Measurements from ENCODE around the gene RAB3IL1.

RAB3IL1 gene

DNA sequence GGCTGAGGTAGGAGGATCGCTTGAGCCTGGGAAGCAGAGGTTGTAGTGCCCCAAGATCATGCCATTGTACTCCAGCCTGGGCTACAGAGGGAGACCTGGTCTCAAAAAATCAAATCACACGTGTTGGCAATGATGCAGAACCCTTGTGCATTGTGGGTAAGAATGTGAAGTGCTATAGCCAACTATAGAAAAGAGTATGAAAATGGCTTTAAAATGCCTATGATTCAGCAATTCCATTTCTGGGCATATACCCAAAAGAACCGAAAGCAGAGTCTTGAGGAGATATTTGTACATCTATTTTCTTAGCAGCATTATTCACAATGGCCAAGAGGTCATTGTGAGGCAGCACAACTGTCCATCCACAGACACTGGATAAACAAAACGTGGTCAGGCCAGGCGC lies 23.4 kb downstream of the RAB3IL1 start:
- Histone ChIP-seq H3K4me3 (replicated peaks; ENCODE audit: insufficient read depth, low read length) (no peak overlapping the region), H3K27ac (replicated peaks) (no peak overlapping the region), H3K27me3 (ENCODE audit: insufficient read depth, poor library complexity, severe bottlenecking) (peaks cover 22% of the 10 kb centered on the region)
- TF ChIP-seq, protein P1, sequence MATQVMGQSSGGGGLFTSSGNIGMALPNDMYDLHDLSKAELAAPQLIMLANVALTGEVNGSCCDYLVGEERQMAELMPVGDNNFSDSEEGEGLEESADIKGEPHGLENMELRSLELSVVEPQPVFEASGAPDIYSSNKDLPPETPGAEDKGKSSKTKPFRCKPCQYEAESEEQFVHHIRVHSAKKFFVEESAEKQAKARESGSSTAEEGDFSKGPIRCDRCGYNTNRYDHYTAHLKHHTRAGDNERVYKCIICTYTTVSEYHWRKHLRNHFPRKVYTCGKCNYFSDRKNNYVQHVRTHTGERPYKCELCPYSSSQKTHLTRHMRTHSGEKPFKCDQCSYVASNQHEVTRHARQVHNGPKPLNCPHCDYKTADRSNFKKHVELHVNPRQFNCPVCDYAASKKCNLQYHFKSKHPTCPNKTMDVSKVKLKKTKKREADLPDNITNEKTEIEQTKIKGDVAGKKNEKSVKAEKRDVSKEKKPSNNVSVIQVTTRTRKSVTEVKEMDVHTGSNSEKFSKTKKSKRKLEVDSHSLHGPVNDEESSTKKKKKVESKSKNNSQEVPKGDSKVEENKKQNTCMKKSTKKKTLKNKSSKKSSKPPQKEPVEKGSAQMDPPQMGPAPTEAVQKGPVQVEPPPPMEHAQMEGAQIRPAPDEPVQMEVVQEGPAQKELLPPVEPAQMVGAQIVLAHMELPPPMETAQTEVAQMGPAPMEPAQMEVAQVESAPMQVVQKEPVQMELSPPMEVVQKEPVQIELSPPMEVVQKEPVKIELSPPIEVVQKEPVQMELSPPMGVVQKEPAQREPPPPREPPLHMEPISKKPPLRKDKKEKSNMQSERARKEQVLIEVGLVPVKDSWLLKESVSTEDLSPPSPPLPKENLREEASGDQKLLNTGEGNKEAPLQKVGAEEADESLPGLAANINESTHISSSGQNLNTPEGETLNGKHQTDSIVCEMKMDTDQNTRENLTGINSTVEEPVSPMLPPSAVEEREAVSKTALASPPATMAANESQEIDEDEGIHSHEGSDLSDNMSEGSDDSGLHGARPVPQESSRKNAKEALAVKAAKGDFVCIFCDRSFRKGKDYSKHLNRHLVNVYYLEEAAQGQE (IDR thresholded peaks at IDR 0.05; ENCODE audit: insufficient replicate concordance, low read depth): no peak
- no peak for TF ChIP-seq SPI1 (IDR thresholded peaks at IDR 0.05; ENCODE audit: borderline replicate concordance, low read depth)
- no peak for TF ChIP-seq POLR2AphosphoS5 (IDR thresholded peaks at IDR 0.05; ENCODE audit: low read depth)
- TF ChIP-seq, protein P2, sequence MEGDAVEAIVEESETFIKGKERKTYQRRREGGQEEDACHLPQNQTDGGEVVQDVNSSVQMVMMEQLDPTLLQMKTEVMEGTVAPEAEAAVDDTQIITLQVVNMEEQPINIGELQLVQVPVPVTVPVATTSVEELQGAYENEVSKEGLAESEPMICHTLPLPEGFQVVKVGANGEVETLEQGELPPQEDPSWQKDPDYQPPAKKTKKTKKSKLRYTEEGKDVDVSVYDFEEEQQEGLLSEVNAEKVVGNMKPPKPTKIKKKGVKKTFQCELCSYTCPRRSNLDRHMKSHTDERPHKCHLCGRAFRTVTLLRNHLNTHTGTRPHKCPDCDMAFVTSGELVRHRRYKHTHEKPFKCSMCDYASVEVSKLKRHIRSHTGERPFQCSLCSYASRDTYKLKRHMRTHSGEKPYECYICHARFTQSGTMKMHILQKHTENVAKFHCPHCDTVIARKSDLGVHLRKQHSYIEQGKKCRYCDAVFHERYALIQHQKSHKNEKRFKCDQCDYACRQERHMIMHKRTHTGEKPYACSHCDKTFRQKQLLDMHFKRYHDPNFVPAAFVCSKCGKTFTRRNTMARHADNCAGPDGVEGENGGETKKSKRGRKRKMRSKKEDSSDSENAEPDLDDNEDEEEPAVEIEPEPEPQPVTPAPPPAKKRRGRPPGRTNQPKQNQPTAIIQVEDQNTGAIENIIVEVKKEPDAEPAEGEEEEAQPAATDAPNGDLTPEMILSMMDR (IDR thresholded peaks at IDR 0.05; ENCODE audit: insufficient read depth, low read length): no peak
- no peak for TF ChIP-seq GABPA (IDR thresholded peaks at IDR 0.05; ENCODE audit: low read depth)
- no peak for DNase-seq (ENCODE audit: low read depth in 1 of 2, low spot score in 1 of 2)

DNA sequence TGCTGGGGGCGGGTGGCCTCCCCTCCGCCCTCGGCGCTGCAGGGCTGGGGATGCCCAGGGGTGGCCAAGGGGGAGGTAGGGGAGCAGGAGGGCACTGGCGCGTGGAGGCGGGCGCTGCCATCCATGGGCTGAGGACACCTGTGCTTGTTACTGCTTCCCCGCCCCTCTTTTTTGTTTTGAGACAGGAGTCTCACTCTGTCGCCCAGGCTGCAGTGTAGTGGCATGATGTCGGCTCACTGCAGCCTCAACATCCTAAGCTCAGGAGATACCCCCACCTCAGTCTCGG lies 25.3 kb downstream of the RAB3IL1 start:
- Histone ChIP-seq H3K27ac (replicated peaks) (no peak overlapping the region), H3K27me3 (ENCODE audit: insufficient read depth, poor library complexity, severe bottlenecking) (peaks cover 22% of the 10 kb centered on the region), H3K4me3 (replicated peaks; ENCODE audit: insufficient read depth, low read length) (peak overlapping the region; percentile 65)
- TF ChIP-seq GABPA (IDR thresholded peaks at IDR 0.05; ENCODE audit: low read depth) (no peak), POLR2AphosphoS5 (IDR thresholded peaks at IDR 0.05; ENCODE audit: low read depth) (no peak), SPI1 (IDR thresholded peaks at IDR 0.05; ENCODE audit: borderline replicate concordance, low read depth) (no peak)
- TF ChIP-seq, protein P2 (IDR thresholded peaks at IDR 0.05; ENCODE audit: insufficient read depth, low read length): no peak
- TF ChIP-seq, protein P1 (IDR thresholded peaks at IDR 0.05; ENCODE audit: insufficient replicate concordance, low read depth): no peak
- DNase-seq (ENCODE audit: low read depth in 1 of 2, low spot score in 1 of 2): no peak

DNA sequence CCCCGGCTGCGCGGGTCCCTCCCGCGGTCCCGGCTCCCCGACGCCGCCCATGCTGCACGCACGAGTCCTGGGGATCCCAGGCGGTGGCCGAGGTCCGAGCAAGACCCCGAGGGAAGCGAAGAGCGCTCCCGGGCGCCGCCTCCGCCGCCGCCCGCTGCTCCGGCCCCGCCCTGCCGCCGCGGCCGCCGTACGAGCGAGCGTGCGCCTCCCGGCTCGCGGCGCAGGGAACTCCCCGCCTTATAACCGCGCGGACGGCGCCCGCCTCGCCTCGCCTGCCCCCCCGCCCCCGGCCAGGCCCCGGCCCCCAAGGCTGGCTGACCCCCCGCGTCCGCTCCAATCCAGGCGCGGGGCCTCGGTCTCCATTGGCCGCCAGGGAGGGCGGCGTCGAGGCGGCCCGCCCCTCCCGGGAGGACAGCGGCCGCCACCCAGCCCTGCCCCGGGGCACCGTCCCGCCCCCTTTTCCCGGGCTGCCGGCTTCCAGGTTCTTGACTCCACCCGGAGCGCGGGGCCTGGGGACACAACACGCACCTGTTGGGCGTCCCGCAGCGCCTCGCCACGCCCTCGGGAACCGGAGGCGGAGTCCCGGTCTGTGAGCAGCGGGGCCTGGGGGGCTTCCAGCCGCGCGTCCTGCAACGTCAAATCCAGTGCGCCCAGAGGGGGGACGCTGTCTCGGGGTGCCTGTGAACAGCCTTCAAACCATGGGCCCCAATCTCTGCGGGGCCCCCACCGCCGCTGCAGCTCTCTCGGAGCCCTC lies 25.9 kb downstream of the RAB3IL1 start, which contains the start of gene FADS3:
Gene FADS3, minus strand, starts transcription at position 215 of the 754 bp plus-strand sequence. Its CDS starts 164 bp downstream, at position 51.
- peaks cover 22% of the 10 kb centered on the region for H3K27me3 ChIP-seq (ENCODE audit: insufficient read depth, poor library complexity, severe bottlenecking)
- peak in 1 of 2 experiments; percentile 50 for DNase-seq (ENCODE audit: low read depth in 1 of 2, low spot score in 1 of 2)
- no peak within 1 kb of the TSS for H3K27ac ChIP-seq (replicated peaks)
- peak within 1 kb of the TSS; percentile 65 for H3K4me3 ChIP-seq (replicated peaks; ENCODE audit: insufficient read depth, low read length)
- TF ChIP-seq, protein P1 (IDR thresholded peaks at IDR 0.05; ENCODE audit: insufficient replicate concordance, low read depth): no peak
- TF ChIP-seq, protein P2 (IDR thresholded peaks at IDR 0.05; ENCODE audit: insufficient read depth, low read length): no peak
- TF ChIP-seq GABPA (IDR thresholded peaks at IDR 0.05; ENCODE audit: low read depth) (no peak), SPI1 (IDR thresholded peaks at IDR 0.05; ENCODE audit: borderline replicate concordance, low read depth) (no peak), POLR2AphosphoS5 (IDR thresholded peaks at IDR 0.05; ENCODE audit: low read depth) (no peak)

Data from HL-60 (cell line).